Smooth muscle cell (in vitro differentiated cells): Measurements from ENCODE around the gene RASL11B. TPM values are rescaled to one million over a fixed set of nuclear protein-coding genes. Genes with fewer than 3 reads are reported as not detected.
A peak's percentile ranks its signal among the peaks of the same experiment; 100 is the strongest.

Source experiments
- DNase-seq: peaks from one replicate; lab custom pipeline; 2025; ENCODE audit not compliant: unreplicated experiment; lab: John Stamatoyannopoulos, UW
- H2AFZ ChIP-seq: fragments of 200-600 bp; sonication (generic); 2 replicates; pipeline ENCODE4 v1.6.0; 2016; ENCODE audit warnings: antibody characterized with exemption, low read depth, mild to moderate bottlenecking
- H3F3A ChIP-seq: fragments of 200-600 bp; sonication (generic); 2 replicates; pipeline ENCODE4 v1.6.0; 2017; ENCODE audit warnings: antibody characterized with exemption, low read depth
- H3K27ac ChIP-seq: fragments of 200-600 bp; sonication (generic); 2 replicates; pipeline ENCODE4 v1.5.1; 2016; ENCODE audit warnings: low read depth, mild to moderate bottlenecking
- H3K27me3 ChIP-seq: fragments of 200-600 bp; sonication (generic); 2 replicates; pipeline ENCODE4 v1.6.1; 2016; ENCODE audit warnings: low read depth, mild to moderate bottlenecking
- H3K36me3 ChIP-seq: fragments of 200-600 bp; sonication (generic); 2 replicates; pipeline ENCODE4 v1.5.1; 2016; ENCODE audit warnings: low read depth
- H3K4me1 ChIP-seq: fragments of 200-600 bp; sonication (generic); 2 replicates; pipeline ENCODE4 v1.5.1; 2016; ENCODE audit warnings: low read depth
- H3K4me2 ChIP-seq: fragments of 200-600 bp; sonication (generic); 2 replicates; pipeline ENCODE4 v1.6.0; 2016; ENCODE audit warnings: mild to moderate bottlenecking
- H3K4me3 ChIP-seq: fragments of 200-600 bp; sonication (generic); 2 replicates; pipeline ENCODE4 v1.5.1; 2016; ENCODE audit warnings: mild to moderate bottlenecking
- H3K79me2 ChIP-seq: fragments of 200-600 bp; sonication (generic); 2 replicates; pipeline ENCODE4 v1.6.0; 2016; ENCODE audit warnings: low read depth, mild to moderate bottlenecking
- H3K9ac ChIP-seq: fragments of 200-600 bp; sonication (generic); 2 replicates; pipeline ENCODE4 v1.6.0; 2016; ENCODE audit warnings: low read depth
- H3K9me3 ChIP-seq: fragments of 200-600 bp; sonication (generic); replicated peaks from 2 replicates; pipeline ENCODE4 v1.5.1; 2016; ENCODE audit warnings: low read depth
- H4K20me1 ChIP-seq: fragments of 200-600 bp; sonication (generic); 2 replicates; pipeline ENCODE4 v1.6.0; 2016; ENCODE audit warnings: low read depth
- CTCF ChIP-seq: fragments of 200-600 bp; sonication (generic); IDR thresholded peaks from 2 replicates; pipeline ENCODE4 v1.5.1; 2017; ENCODE audit warnings: borderline replicate concordance, mild to moderate bottlenecking, antibody characterized with exemption; ENCODE audit not compliant: insufficient read depth, poor library complexity, severe bottlenecking
- WGBS: methylation state at CpG from one replicate; pipeline ENCODE4 v1.1.7; 2016; ENCODE audit warnings: low lambda C conversion rate; 5-methylcytosine and 5-hydroxymethylcytosine counted together
- polyA plus RNA-seq: library from polyadenylated mRNA; unstranded; fragments of >200 nt; fragmentation: Nextera tagmentation; extraction: Ambion mirVana; gene quantifications from 2 replicates; pipeline ENCODE4 v1.2.1, GENCODE V29; 2016
- total RNA-seq: library from RNA; depleted of rRNA; stranded (reverse); fragments of >200 nt; gene quantifications from 2 replicates; pipeline ENCODE4 v1.2.3, GENCODE V29; 2014

The RASL11B gene
- total and polyA plus RNA-seq, 2 experiments from 2014 or later, result 42.9 to 59.6 TPM

GRCh38 chr4:52836120-52836519 lies 26.0 kb upstream of the RASL11B start:
- Histone ChIP-seq H3K27ac (peak overlapping the region; percentile 93), H2AFZ (no peak overlapping the region), H3K36me3 (no peaks in the 10 kb centered on the region), H3K4me1 (peaks cover 42% of the 10 kb centered on the region), H3F3A (peaks cover 8% of the 10 kb centered on the region), H3K4me2 (no peak overlapping the region), H3K27me3 (no peaks in the 10 kb centered on the region), H3K4me3 (no peak overlapping the region), H3K9ac (no peak overlapping the region), H3K9me3 (no peaks in the 10 kb centered on the region), H4K20me1 (no peaks in the 10 kb centered on the region), H3K79me2 (no peaks in the 10 kb centered on the region)
- 86% methylated on average over 3 of the region's 3 CpGs for WGBS
- DNase-seq, result no peak
- no peak for TF ChIP-seq CTCF

- Histone ChIP-seq H3K4me1 (peaks cover 48% of the 10 kb centered on the region), H3K79me2 (no peaks in the 10 kb centered on the region), H3K27me3 (no peaks in the 10 kb centered on the region), H3F3A (peaks cover 8% of the 10 kb centered on the region), H3K4me2 (peak overlapping the region; percentile 34), H3K9me3 (no peaks in the 10 kb centered on the region), H4K20me1 (no peaks in the 10 kb centered on the region), H2AFZ (no peak overlapping the region), H3K27ac (peak overlapping the region; percentile 93), H3K4me3 (no peak overlapping the region), H3K36me3 (no peaks in the 10 kb centered on the region), H3K9ac (peak overlapping the region; percentile 89)
- WGBS, result 88% methylated on average over 7 of the region's 7 CpGs
- no peak for TF ChIP-seq CTCF
- no peak for DNase-seq
Measured at GRCh38 chr4:52836678-52837077, 25.4 kb upstream of the RASL11B start.

DNA sequence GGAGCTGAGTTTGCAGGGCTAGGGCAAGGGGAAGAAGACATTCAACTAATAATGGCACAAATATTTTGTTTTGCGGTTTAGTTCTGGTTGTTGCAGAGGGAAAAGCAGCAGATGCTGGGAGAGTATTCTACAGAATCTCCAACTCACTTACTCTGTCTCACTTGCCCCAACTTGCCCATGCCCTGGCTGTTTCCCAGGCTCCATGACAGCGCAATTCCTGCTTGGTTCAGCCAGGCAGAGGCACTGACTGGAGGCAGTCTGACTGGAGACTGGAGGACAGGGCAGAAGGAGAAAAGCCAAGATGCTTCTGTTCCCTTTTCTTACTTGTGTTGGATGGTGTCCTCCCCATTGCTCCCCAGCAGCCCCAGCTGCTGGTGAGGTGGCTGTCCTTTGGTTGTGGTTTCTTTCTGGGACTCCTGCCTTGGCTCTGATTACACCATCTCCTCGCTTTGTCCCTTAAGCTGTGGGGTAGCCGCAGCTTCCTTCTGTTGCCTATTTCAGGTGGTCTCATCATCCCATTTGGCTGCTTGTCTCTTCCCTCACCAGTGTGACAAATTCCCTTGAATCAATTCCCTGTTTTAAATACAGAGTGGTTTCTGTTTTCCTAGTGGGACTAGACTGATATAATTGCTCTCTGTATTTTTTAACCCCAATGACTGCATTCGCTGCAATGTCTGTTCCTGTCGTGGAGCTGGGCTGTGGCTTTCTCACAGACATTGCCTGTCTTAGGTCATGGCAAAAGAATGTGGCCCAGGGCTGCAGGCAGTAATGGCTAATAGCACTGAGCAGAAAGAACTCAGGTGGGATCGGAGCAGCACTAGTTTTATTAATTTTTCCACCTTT lies 24.2 kb upstream of the RASL11B start:
- Histone ChIP-seq H3K9me3 (no peaks in the 10 kb centered on the region), H2AFZ (no peak overlapping the region), H3K4me1 (peaks cover 60% of the 10 kb centered on the region), H4K20me1 (no peaks in the 10 kb centered on the region), H3K27ac (peak overlapping the region; percentile 93), H3K4me2 (peak overlapping the region; percentile 34), H3F3A (peaks cover 8% of the 10 kb centered on the region), H3K9ac (peak overlapping the region; percentile 89), H3K27me3 (no peaks in the 10 kb centered on the region), H3K36me3 (no peaks in the 10 kb centered on the region), H3K79me2 (no peaks in the 10 kb centered on the region), H3K4me3 (no peak overlapping the region)
- DNase-seq, result no peak
- TF ChIP-seq CTCF, result no peak
- WGBS, result 43% methylated on average over 7 of the region's 7 CpGs
